ENCODE results near the gene COG6. TPM values are rescaled to one million over a fixed set of nuclear protein-coding genes. Genes with fewer than 3 reads are reported as not detected.

Gene COG6
- total and polyA plus RNA-seq, 2 of the 8 experiments (the other 6 are each of a cell fraction or from before 2014, with no cell fraction given), result 8.8 to 22.3 TPM

- no peak for TF ChIP-seq CHD7 (IDR thresholded peaks at IDR 0.05; ENCODE audit: insufficient replicate concordance, low read length)
- TF ChIP-seq POU5F1 (IDR thresholded peaks at IDR 0.05; ENCODE audit: low read depth, low read length), result no peak
Observed at GRCh38 chr13:39729156-39729555, 73.7 kb downstream of the COG6 start (continued).
